HG03045 (cell line): ENCODE measurements around the gene PKP2.

Experiments used
- ATAC-seq: cut with Tn5 transposase; IDR thresholded peaks from one replicate; pipeline ENCODE4 v1.9.1; 2021; ENCODE audit warnings: mild to moderate bottlenecking, moderate library complexity; ENCODE audit not compliant: unreplicated experiment

Gene PKP2

DNA sequence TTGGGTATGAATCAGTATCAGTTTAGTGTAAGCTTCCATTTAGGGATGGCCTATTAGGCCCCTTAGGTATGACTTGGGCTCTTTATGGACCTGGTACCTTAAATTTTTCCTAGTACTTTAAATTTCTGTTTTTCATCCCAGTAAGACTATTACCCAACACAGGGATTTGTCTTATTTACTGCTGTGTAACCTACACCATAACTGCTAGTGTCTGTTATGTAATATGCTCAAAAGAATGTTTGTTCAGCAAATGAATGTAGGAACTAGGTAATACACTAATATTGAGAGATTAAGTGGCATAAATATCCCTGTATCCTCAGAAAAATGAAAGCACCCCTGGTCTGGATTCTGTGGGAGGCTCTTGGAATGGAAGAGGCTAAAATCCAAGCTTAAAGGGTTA lies 77.2 kb downstream of the PKP2 start:
- ATAC-seq, result no peak

DNA sequence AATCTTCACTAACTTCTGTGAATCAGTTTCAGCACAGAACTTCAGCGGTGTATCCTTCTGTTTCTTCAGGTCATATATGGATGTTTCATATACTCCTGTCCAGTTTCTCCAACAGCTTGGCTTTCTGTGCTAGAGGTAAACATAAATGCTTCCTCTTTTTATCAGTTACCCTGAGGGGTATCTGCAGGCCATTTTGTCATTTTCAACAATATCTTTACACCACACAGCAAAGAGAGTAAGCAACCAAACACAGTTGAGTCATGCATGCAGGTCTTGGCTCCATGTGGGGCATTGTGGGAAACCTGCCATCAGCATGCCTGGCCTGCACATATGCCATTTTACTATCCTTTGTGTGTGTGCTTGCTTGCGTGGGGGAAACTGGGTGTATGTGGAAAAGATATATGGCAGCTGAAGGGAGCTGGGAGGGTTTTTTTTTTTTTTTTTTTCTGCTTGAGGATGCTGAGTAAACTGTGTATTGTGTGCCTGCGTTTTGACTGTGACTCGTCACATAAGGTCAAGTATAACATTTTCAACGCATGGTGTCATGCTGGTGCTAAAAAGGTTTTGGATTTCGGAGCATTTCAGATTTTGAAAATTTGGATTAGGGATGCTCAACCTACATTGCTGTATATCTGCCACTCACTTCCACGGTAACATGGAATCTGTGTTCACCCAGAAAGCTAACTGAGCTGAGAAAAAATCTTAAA lies 84.7 kb downstream of the PKP2 start:
- no peak for ATAC-seq

DNA sequence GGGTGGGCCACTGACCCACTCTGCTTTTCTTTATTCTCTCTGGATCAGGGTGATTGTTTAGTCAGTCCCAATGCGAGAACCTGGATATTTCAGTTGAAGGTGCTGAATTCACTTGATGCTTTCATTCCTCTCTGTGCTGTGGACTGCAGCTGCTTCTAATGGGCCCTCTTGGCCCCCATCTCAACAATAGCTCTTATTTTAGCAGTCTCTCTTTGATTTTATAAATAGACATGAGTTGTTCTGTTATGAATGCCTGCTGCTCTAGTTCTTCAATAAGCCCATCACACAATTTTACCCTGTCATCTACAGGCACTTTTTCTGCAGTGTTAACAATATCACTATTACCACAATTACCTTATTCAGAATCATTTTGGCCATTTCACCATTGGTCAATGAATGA lies 86.7 kb downstream of the PKP2 start:
- ATAC-seq, result no peak

DNA sequence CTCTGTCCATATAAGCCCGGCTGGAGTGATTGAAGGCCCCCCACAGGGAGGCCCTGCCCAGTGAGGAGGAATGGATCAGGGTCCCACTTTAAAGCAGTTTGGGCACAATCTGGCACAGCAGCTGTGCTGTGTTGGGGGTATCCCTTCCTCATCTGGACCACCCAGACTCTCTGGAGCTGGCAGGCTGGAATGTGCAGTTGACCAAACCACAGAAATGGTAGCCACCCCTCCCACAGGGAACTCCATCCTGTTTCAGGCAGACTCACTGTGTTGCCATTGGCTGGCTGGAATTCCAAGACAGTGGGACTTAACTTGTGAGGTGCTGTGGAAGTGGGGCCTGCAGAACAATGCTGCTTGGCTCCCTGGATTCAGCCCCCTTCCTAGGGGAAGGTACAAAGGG lies 87.4 kb downstream of the PKP2 start:
- no peak for ATAC-seq

DNA sequence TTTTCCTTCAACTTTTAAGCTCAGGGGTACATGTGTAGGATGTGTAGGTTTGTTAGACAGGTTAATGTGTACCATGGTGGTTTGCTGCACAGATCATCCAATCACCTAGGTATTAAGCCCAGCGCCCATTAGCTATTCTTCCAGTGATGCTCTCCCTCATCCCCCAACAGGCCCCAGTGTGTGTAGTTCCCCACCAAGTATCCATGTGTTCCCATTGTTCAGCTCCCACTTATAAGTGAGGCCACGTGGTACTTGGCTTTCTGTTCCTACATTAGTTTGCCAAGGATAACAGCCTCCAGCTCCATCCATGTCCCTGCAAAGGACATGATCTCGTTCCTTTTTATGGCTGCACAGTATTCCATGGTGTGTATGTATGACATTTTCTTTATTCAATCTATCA lies 92.3 kb downstream of the PKP2 start:
- ATAC-seq, result no peak

DNA sequence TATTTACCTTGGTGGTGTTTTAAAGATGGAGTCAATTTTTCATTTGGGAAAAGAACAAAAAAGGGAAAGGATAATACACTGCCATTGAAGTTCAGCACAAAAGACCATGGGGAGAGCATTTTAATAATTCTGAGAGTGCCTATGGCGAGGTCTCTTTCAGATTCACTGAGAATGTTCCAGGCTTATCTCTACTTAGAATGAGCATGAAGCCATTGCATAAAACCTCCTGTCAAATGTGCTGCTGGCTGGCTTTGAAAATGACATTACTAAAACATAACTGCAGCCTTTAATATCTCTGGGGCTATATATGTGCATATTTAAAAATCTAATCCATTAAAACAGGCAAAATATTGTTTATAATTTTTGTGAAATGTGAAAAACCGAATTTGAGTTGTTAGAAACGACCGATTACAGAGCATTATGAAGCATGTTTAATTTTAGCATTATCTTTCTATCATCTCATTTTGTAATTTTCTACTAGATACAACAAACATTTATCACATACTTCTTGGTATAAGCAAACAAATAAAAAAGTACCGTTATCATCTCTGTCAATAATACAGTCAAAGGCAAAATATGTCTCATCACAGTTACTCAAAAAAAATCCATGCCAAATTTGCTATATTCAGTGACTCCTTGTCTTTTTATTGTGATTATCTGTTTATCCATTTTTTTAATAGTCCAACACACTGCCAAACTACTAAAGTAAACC lies 95.2 kb downstream of the PKP2 start:
- ATAC-seq, result no peak

DNA sequence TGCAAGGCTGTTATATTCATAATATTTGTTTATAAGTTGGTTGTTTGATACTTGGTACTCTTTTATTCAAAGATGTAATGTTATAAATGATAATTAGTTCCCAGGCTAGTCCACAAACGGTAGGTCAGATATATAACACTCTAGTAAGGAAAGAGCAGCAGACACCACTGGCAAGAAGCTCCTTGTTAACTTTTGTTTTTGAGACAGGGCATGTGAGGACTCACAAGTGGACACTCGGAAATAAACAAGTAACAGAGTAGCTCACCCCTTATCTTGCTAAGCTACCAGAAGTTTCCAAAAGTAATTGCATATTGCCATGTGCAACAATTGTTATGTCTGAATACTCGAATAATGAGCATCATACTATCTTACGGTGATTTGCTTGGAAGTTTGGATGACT lies 102.3 kb downstream of the PKP2 start:
- no peak for ATAC-seq

DNA sequence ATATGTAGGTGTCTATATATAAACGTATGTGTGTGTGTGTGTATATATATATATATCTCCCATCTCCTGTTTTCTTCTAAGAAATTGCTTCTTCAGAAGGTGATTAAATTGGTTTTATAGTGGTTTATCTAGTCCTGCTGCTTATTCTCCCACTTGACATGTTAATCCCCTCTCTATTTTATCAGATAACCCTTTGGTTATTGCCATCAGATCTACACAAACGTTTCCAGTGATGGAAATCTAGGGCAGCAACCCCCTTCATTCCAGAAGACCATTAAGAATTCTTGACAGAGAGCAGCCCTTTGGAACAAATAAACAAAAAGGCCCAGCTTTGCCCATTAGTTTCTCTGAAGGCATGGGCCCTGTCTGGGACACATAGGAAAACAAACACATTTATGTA lies 106.7 kb downstream of the PKP2 start:
- no peak for ATAC-seq

DNA sequence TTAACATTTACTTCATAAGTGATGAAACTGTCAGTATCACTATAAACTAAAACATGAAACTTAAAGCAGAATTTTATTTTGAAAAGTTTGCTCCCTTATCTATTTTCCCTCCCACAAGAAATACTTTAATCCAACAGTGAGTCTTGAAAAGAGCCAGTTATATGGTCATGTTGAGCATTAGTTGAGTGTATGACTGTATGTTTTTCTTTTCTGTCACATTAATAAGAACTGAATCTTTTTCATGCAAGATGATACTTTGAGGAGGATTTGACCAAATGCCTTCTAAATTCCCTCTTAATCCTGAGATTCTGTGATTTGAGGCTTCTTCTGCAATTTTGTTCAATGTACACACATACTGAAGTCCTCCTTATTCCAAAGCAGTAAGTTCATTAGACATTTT lies 107.1 kb downstream of the PKP2 start:
- ATAC-seq, result no peak

DNA sequence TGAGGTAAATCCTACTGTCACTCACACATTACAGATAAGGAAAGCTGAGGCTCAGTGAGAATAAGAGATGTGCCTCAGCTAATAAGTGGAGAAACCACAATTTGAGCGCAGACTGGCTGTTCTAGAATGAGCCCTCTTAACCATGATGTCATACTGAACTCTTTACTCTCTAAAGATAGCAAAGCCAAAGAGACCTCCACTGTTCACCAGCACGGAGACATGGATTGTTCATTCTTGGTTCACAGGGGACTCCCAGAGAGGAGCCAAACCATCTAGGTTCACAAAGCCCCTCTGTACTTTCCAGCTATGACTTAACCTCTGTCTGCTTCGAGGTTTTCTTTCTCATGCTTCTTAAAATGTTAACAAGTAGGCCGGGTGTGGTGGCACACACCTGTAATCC lies 108.2 kb downstream of the PKP2 start:
- no peak for ATAC-seq

DNA sequence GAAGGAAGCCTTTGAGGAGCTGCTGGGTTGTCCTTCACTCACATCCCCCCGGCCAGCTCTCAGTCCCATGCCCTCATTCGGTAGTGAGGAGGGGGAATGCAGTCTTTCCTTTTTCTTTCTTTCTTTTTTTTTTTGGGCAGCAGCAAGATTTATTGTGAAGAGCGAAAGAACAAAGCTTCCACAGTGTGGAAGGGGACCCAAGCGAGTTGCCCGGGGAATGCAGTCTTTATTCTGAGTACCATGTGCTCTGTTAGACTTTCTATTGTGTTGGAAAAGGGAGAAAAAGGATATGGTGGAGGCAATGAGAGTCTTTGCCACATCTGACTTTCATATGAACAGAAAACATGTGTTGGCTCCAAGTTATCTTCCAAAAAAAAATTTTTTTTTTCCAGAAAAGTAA lies 111.0 kb downstream of the PKP2 start:
- no peak for ATAC-seq

DNA sequence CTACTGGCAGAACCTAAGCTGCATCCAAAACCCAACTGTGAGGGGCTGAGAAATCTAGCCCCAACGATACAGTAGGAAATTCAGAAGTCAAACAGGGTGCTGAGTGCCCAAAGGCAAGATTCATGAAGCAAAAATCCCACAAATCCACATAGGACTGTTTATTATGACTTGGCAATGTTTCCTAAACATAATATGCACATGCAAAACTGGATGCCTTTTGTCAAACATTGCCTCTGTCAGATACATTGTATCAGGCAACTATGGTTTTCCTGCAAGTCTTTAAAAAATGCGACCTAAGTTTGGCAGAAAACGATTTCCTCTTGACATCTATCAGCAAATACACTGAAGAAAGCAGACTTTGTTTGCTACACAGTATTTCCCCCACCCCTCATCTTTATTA lies 113.5 kb downstream of the PKP2 start:
- ATAC-seq, result no peak

DNA sequence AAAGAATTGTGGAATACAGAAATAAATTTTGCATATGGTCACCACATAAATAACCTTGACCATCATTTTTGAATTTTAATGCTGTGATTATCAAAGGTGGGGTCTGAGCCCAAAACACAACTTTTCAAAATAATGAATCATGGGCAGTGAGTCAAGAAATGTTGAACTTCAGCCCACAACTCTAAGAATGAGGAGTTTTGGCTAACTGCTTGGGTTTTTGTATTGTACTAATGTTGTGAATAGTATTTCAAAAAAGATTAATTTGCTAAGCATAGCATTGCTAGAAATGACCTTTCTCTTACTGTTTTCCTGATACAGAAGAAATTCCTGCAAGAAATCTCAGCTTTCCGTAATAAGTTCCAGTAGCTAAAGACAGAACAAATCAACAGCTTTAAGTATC lies 116.5 kb downstream of the PKP2 start:
- ATAC-seq, result no peak

DNA sequence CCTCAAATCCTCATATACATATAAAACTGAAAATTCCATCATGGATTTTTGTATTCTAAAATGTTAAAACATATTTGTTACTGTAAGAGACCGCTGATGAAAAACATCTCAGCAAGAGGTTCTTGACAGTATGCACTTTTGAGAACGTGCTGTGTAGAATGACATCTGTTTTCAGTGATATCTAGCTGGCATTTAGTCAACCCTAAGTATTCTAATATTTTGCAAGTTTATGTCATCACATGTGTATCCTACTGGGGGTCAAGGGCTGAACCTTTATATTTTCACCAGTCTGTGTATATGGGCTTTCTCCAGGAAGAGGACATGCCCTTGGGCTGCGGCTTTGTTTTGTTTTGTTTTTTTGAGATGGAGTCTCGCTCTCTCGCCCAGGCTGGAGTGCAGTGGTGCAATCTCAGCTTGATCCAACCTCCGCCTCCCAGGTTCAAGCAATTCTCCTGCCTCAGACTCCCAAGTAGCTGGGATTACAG lies 118.8 kb downstream of the PKP2 start:
- ATAC-seq, result no peak

DNA sequence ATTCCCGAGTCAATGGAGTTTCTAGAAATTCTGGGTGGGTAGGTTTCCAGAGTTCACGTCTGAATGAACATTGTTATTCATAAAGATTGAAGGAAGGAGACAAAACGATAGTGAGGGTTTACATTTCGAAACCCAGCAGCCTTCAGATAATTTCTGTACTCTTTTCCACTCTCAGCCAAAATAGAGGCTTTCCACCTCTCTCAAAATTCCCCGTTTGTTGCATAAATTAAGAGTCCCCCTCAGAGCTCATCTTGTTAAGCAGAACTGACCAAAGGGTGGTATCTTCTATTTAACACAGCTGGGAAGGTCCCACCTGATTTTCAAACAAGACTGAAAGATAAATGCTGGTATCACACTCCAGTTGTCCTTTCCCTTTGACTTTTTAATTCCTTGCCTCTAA lies 119.4 kb downstream of the PKP2 start:
- ATAC-seq, result no peak

DNA sequence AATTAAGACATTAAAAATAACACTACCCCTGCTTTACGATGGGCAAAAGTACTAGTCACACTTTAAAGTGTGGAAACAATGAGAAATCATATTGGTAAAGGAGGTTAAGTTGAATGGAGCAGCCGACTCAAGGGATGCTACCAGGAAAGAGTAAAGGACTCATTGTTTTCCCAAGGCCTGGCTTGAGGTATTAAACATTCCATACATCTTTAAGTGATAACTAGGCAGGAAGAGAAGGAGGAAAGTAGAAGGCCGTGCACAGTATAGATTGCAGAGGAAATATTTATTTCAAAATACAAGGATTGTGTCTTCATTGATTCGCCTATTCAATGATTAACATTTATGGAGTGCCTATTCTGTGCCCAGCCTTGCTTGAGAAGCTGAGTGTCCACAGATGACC lies 120.3 kb downstream of the PKP2 start:
- ATAC-seq, result no peak

DNA sequence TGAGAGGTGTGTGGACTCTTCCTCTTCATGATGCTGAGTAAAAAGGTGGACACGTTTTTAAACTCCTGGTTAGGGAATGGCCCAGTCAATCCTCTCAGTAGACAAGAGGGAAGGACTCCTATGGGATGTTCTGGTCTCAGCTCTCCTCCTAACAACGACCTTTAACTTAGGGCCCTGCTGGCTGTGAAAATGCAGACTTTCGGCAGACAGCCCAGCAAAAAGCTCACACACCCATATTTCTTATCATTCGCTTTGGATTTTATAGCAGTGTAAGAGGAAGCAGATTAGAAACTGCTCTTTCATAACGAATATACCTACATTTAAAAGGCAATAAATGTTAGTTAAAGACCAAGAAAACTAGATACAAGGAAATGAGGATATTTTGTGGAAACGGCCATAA lies 122.9 kb downstream of the PKP2 start:
- no peak for ATAC-seq

DNA sequence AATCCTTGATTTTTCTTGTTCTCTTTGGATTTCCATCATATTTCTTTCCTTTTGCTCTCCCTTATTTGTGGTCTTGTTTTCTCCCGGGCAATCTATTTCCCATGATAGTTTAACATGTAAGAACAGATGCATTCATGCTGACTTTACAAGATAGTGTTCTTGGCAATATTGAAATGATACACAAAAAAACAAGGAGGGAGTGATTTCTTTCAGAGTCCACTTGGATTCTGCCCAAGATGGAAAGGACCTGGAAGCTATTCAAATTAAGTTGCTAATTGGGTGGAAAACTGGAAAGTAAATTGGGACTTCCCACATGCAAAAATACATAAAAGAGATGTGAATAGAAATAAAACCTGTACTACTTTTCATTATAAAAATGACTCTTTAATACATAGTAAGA lies 126.4 kb downstream of the PKP2 start:
- no peak for ATAC-seq

DNA sequence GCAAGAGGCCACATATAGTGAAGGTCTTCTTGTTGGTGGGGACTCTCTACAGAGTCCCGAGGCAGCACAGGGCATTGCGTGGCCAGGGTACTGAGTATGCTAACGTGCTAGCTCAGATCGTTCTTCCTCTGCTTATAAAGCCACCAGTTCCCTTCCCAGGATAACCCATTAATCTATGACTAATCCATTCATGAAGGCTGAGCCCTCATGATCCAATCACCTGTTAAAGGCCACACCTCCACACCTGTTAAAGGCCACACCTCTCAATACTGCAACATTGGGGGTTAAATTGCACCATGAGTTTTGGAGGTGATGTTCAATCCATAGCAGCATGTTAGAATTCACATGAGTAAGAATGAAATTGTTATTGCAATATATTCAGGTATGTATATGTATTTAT lies 128.1 kb downstream of the PKP2 start:
- no peak for ATAC-seq

DNA sequence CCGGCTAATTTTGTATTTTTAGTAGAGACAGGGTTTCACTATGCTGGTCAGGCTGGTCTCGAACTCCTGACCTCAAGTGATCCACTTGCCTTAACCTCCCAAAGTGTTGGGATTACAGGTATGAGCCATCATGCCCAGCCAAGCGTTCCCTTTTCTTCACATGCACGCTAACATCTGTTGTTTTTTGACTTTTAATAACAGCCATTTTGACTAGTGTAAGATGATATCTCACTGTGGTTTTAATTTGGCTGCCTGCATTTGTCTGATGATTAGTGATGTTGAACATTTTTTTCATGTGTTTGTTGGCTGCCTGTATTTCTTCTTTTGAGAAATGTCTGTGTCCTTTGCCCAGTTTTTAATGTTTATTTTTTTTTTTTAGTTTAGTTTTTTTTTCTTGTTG lies 130.7 kb downstream of the PKP2 start:
- no peak for ATAC-seq

DNA sequence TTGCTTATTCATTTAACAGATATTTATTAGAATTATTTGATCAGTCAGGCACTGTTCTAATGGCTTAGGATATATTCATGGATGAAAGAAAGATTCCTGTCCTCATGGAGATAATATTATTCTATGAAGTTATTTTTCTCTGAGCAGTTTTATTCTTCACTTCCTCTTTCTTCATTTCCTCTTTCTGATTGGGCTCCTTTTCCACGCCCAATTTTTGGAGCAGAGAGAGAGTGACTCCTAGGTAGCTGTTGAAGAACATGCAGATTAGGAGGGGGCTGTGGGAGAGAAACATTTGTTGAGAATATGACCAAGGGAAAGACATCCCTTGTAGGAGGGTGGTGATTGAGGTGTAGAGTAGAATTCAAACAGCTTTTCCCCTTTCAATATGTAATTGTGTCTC lies 134.9 kb downstream of the PKP2 start:
- ATAC-seq, result no peak

DNA sequence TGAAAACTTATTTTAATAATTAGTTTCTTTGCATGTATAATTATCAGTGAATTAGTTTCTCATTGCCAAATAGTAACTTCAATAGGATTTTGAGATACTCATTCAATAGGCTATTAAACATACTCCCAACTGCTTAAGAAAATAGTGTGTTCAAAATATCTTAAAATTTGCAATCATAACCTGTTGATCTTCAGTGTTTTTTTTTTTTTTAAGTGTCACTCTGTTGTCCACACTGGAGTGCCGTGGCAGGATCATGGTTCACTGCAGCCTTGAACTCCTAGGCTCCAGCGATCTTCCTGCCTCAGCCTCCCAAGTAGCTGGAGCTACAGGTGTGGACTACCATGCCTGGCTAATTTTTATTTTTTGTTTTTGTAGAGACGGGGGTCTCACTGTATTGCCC lies 139.4 kb downstream of the PKP2 start:
- no peak for ATAC-seq
